Prostate gland (tissue), 2 donors: ENCODE results near the gene KIF5B.

Experiments used
- CTCF ChIP-seq, 4 experiments: fragments of 200-600 bp in 2 of 4; fragments of 450-650 bp in 2 of 4; sonication (generic) in 2 of 4; IDR thresholded peaks; 1 replicate in 3 of 4; 2 replicates in 1 of 4; pipeline ENCODE4 v1.5.1; 2016 to 2019; ENCODE audit warnings: antibody characterized with exemption in 4 of 4, mild to moderate bottlenecking in 2 of 4, moderate library complexity in 2 of 4
- POLR2A ChIP-seq: fragments of 450-650 bp; IDR thresholded peaks from one replicate; pipeline ENCODE4 v1.6.1; 2016; ENCODE audit warnings: antibody characterized with exemption, mild to moderate bottlenecking
- POLR2AphosphoS5 ChIP-seq: sonication (generic); formaldehyde crosslinking; IDR thresholded peaks from one replicate; pipeline ENCODE4 v1.6.1; 2017; ENCODE audit warnings: antibody characterized with exemption

GRCh38 chr10:32054094-32054493, 2.1 kb downstream of the KIF5B start:
- TF ChIP-seq CTCF (IDR thresholded peaks at IDR 0.05) (no peak), POLR2A (no peak), POLR2AphosphoS5 (peak; percentile 49)
